ENCODE data around the gene UVRAG.
"Not testable (repeated sequence)": the region's sequence is repeated elsewhere in the genome, so short reads cannot be mapped to it uniquely, and the experiment has no call there.

GRCh38 chr11:76060475-76061036 lies 245.5 kb downstream of the UVRAG start:
- TF ChIP-seq MAX (IDR thresholded peaks at IDR 0.05); CTCF (IDR thresholded peaks at IDR 0.05; ENCODE audit: low read depth, low read length, missing input control): not testable (repeated sequence)
- TF ChIP-seq, protein P1, sequence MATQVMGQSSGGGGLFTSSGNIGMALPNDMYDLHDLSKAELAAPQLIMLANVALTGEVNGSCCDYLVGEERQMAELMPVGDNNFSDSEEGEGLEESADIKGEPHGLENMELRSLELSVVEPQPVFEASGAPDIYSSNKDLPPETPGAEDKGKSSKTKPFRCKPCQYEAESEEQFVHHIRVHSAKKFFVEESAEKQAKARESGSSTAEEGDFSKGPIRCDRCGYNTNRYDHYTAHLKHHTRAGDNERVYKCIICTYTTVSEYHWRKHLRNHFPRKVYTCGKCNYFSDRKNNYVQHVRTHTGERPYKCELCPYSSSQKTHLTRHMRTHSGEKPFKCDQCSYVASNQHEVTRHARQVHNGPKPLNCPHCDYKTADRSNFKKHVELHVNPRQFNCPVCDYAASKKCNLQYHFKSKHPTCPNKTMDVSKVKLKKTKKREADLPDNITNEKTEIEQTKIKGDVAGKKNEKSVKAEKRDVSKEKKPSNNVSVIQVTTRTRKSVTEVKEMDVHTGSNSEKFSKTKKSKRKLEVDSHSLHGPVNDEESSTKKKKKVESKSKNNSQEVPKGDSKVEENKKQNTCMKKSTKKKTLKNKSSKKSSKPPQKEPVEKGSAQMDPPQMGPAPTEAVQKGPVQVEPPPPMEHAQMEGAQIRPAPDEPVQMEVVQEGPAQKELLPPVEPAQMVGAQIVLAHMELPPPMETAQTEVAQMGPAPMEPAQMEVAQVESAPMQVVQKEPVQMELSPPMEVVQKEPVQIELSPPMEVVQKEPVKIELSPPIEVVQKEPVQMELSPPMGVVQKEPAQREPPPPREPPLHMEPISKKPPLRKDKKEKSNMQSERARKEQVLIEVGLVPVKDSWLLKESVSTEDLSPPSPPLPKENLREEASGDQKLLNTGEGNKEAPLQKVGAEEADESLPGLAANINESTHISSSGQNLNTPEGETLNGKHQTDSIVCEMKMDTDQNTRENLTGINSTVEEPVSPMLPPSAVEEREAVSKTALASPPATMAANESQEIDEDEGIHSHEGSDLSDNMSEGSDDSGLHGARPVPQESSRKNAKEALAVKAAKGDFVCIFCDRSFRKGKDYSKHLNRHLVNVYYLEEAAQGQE (IDR thresholded peaks at IDR 0.05), result not testable (repeated sequence)
